Hepatic stellate cell (primary cell): ENCODE measurements around the gene GFER.

ENCODE experiments used
- DNase-seq: peaks from one replicate; pipeline ENCODE4 v3.0.0; 2011; ENCODE audit warnings: low spot score

Gene GFER

DNA sequence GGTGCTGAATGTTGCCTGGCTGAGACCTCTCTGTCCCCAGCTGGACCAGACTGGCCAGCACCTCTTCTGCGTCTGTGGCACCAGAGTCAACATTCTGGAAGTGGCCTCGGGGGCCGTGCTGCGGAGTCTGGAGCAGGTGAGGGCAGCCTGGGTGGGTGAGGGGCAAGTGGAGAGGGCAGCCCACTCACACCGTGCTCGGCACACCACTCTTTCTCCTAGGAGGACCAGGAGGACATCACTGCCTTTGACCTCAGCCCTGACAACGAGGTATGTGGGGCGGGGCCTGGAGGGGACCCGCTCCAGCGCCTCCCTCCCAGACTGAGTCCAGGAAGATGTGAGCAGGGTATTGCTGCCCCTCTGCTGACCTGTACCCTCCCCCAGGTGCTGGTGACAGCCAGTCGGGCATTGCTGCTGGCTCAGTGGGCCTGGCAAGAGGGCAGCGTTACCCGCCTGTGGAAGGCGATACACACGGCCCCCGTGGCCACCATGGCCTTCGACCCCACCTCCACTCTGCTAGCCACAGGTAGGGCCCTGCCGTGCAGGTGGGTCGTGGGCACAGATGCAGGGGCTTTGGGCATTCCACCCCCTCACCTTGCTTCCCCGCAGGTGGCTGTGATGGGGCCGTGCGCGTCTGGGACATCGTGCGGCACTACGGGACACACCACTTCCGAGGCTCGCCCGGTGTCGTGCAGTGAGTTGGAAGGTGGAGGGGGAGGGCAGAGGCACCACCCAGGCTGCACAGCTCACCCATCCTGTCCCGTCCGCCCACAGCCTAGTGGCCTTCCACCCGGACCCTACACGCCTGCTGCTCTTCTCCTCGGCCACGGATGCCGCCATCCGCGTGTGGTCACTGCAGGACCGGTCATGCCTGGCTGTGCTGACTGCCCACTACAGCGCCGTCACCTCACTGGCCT lies 9.6 kb upstream of the GFER start:
- no peak for DNase-seq

DNA sequence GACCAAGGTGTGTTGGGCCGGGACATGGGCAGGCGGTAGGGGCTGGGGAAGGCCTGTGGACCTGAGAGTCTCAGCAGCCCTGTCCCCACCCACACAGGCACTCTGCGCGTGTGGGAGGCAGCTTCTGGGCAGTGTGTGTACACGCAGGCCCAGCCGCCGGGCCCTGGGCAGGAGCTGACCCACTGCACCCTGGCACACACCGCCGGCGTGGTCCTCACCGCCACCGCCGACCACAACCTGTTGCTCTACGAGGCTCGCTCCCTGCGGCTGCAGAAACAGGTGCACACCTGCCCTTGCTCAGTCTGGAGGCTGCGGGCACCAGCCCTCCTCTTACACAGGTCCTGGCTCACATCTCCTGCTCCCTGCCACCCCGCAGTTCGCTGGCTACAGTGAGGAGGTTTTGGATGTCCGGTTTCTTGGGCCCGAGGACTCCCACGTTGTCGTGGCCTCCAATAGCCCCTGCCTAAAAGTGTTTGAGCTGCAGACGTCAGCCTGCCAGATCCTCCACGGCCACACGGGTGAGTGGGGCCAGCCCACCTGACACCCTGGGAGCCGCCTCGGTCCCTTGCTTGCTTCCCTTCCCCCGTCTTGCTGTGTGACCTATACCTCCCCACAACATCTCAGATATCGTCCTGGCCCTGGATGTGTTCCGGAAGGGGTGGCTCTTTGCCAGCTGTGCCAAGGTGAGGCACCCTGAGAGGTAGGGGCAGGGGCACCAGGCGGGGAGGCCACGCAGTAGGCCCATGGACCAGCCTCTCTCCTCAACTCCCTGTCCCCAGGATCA lies 8.4 kb upstream of the GFER start:
- DNase-seq: no peak

DNA sequence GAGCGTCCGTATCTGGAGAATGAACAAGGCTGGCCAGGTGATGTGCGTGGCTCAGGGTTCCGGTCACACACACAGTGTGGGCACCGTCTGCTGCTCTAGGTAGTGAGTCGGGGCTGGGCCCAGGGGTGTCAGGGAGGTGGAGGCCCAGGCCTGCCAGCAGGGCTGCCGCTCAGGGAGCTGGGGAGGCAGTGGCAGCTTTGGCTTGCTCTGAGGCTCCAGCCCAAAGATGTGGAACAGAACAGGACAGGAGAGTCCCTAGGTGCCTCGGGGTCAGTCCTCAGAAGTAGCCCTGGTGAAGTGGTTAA lies 7.8 kb upstream of the GFER start:
- DNase-seq: no peak

DNA sequence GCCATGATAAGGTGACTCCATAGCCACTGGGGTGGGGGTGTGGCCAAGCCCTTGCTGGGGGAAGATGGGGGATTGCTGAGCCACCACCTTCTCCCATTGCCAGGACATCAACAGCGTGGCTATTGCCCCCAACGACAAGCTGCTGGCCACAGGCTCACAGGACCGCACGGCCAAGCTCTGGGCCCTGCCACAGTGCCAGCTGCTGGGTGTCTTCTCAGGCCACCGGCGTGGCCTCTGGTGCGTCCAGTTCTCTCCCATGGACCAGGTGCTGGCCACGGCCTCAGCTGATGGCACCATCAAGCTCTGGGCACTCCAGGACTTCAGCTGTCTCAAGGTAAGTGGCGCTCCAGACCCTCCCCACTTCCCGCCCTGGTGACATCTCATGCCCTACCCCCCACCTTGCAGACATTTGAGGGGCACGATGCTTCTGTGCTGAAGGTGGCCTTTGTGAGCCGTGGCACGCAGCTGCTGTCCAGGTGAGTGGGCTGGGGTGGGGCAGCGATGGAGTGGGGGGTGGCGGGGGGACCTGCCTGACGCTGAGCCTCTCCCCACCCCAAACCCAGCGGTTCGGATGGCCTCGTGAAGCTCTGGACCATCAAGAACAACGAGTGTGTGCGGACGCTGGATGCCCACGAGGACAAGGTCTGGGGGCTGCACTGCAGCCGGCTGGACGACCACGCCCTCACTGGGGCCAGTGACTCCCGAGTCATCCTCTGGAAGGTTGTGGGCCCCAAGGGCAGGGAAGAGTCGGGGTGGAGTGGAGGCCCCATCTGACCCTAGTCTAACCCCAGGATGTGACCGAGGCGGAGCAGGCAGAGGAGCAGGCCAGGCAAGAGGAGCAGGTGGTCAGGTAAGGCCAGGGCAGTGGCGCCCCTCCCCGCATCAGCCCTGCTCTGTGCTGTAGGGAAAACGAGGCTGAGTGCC lies 6.8 kb upstream of the GFER start:
- DNase-seq: no peak

DNA sequence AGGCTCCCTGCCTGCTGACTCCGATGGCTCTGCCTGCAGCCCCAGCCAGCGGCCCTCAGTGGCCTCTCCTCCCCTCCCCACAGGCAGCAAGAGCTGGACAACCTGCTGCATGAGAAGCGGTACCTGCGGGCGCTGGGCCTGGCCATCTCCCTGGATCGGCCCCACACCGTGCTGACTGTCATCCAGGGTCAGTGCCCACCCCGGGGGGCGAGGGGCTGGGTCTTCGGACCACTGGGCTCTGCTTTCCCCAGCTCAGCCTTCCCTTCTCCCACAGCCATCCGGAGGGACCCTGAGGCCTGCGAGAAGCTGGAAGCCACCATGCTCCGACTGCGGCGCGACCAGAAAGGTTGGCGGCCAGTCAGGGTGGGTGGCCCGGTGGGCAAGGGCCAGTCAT lies 6.1 kb upstream of the GFER start:
- no peak for DNase-seq

DNA sequence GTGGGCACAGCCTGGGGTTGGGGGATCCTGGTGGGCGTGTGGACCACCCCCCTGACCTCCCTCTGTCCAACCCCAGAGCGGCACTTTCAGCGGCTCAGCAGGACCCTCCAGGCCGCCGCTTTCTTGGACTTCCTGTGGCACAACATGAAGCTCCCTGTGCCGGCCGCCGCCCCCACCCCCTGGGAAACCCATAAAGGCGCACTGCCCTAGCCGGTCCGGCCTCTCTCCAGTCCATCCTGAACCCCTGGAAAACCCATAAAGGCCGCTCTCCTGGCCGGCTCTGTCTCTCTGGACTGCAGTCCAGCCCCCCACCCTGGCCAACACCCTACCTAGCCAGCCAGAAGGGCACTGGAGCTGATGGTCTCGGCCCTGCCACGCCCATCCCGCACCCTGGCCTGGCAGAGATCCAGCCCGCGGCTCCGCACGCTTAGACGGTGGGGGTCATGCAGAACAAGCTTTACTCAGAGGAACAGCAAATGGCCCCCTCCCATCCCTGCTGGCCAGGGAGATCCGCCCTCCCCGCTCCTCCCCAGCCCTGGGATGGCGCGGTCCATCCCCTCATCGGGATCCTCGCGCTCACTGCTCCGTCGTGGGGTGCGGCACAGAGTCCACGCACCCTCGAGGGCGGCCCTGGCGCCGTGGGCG lies 5.4 kb upstream of the GFER start:
- DNase-seq: no peak

DNA sequence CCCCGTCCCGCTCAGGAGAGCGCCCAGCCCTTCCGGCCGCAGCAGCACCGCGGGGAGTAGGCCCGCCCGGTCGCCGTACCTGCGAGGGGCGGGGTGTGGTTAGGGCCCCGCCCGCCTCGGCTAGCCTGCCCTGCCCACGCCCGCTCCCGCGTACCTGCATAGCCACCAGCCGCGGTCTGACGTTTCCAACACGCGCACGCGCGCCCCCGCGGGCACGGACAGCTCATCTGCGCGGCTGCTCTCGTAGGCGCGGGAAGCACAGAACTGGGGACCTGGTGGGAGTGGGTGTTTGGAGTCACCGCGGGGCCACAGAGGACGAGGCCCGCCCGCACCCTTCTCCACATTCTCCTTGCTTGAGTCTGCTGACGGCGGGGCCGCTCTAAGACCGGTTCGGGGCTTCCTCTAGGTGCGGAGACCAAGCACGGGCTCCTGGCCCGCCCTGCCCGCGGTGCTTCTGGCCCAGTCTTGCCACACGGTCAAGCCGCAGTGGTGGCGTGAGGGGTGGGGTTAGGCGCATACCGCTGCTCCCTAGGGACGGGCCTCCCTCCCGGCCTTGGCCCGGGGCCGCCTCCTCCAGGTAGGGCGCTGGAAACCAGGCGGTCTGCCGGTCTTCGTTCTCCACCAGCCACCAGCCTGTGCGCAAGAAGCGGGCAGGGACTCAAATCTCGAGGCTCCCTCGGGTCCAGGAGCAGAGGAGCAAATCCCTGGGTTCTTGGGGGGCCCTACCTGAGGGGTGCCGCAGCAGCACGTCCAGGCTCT lies 4.5 kb upstream of the GFER start:
- no peak for DNase-seq

DNA sequence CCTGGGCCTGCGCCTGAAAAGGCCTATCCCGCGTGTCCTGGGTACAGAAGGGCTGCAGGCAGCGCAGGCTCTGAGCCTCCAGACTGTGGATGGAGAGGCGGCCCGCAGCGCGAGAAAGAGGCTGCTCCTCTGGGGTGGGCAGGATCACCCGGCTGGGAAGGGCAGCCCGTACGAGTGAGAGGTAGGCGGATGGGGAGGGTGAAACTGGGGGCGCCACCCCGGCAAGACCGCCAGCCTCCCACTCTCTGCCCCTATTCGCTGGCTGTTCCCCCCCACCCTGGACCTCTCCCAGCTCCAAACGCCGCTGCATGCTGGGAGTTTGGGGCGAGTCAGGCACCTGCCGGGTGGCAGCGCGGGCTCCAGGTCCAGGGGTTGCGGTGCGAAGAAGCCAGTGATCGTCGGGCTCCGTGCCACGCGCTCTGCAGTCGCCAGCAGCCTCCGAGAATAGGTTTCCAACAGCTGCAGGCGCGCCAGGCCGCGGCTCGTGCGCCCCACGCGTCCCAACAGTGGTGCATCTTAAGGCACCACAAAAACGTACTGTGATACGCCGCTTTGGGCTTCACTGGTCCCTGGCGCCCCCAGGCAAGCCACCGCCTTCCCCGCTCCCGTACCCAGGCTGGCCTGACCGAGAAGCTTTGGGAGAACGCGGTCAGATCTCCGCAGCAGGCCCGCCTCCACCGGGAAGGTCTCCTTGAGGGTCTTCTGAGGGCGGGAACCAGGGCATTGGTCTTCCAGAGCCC lies 3.8 kb upstream of the GFER start:
- DNase-seq: no peak

DNA sequence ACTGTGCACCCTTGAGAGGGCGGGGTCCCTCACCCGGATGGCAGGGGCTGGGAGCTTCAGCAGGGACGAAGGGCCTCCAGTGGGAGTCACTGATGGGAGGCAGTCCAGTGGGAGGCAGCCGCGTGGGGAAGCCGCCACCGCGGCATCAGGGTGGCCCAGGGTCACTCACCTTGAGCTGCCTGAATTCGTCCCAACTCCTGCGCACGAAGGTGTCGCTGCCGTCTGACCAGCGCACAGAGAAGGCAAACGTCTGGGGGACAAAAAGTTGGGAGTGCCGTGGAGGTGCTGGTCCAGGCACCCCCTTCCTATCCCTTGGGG lies 3.3 kb upstream of the GFER start:
- no peak for DNase-seq

DNA sequence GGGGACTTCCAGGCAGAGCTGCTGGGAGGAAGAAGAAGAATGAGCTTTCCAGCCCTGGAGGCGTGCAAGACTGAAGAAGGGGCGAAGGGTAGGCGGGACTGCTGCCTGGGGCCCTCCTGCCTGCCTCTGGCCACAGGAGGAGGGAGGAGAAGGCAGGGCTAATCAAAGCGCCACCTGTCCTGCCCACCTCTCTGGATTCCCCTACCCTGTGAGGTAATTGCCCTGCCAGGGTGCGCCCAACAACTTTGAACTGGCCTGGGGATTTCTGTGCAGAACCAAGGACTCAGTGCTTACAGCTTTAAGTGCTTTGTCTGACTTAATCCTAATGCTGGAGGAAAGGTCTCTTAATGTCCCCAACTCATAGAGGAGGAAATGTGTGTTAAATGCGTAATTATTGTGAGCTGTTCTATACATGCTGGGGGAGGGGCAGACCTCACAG lies 2.6 kb upstream of the GFER start, which contains the start of gene NOXO1:
Gene NOXO1 (minus strand): TSS at position 72 of the 439 bp plus-strand sequence. CDS start 290 bp downstream, outside the sequence.
- DNase-seq: no peak

DNA sequence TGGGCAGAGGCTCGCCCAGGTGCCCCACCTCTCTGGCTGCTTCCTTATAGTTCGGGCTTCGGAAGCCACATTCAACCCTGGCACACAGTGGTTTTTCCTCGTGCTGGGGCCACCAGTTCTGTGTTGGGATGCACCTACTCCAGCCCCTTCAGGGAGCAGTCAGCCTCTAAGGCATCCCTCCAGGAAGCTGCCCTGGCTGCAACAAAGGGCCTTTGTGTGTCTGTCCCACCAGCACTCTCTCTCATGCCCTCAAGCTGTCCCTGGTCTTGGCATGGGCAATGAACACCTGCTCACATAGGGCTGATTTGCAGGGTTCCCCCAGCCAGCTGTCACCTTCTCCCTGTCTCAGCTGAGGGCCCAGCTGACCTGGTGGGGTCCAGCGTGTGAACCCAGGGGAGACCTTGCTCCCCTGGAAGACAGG lies 2.0 kb upstream of the GFER start:
- DNase-seq: no peak

DNA sequence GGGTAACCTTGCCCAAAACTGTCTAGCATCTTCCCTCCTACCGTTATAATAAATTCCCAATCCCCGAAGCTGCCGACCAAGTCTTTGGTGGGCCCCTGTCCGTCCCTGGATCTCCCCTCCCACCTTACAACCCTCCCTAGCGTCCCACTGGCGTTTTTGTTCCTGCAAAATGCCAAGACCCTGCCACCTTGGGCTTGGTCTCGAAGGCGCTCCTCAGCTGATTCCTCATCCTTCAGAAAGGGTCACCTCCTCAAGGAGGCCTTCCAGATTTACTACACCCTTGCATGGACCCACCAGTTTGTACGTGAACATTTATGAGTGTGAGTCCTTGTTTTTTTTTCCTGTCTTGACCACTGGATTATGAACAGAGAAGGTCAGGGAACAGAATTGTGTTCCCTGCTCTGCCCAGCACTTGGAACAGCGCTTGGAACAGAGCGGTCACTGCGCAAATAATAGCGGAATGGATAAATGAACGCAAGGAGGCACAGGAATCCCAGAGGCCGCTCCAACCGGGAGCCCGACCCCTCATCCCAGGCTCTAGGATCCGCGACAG lies 926 bp upstream of the GFER start:
- DNase-seq: no peak

DNA sequence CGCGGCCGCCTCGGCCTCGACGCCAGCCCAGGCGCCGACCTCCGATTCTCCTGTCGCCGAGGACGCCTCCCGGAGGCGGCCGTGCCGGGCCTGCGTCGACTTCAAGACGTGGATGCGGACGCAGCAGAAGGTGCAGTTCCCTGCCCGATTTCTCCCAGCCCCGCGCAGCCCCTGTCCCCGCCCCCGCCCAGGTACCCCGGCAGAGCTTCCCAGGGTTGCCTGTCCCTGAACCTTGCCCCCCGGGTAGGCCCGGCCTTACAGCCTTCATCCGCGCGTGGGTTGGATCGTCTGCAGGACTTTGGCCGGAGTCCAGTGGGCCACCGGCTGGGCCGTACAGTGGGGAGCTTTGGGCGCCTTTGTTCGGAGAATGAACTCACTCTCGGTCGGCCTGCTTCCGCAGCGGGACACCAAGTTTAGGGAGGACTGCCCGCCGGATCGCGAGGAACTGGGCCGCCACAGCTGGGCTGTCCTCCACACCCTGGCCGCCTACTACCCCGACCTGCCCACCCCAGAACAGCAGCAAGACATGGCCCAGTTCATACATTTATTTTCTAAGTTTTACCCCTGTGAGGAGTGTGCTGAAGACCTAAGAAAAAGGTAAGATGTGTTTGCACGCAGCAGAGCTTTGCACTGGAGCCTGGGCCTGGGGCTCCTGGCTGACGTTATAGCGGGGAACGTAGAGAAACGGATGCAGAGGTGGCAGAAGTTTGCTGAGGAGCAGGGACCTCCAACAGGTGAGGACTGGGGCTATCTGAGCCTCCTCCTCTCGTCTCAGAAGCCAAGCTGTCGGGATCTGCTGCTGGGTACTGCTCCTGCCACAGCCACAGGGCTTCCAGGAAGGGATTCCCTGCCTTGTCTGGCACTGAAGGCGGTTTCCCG lies 593 bp downstream of the GFER start:
- DNase-seq: peak; percentile 59

DNA sequence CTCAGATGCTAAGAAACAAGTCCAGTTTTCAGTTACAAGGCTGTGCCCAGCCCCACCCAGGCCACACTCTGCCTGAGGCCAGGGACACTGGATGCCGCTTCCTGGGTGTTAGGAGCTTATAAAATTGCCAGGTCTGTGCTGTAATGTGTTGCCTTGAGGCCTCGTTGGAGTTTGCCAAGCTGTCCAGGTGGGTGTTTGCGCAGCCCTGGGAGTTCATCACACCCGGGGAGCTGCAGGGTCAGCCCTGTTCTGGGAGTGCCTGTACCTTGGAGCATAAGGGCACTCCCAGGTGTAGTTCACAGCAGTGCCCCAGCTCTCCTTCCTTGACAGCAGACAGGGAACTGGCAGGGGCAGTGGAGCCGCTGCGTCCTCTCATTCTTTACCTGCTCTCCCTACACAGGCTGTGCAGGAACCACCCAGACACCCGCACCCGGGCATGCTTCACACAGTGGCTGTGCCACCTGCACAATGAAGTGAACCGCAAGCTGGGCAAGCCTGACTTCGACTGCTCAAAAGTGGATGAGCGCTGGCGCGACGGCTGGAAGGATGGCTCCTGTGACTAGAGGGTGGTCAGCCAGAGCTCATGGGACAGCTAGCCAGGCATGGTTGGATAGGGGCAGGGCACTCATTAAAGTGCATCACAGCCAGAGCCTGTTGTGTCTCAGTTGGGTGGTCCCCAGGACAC lies 1.6 kb downstream of the GFER start:
- no peak for DNase-seq

DNA sequence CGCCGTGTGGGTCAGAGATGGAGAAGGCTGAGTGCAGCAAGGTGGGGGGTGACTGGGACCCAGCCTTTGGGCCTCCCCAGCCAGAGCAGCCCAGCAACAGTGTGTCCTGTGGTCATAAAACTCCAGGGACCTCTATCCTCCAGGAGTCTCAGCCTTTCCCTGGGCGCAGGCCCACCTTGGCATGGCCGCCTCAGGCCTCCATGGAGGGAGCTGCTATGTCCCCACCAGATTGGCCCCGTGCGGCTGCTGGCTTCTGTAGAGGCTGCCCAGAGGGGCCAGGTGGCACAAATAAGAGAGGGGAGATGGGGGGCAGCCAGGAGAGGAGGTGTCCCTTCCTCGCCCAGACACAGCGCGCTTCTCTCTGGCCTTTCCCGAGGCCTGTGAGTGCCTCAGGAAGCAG lies 3.2 kb downstream of the GFER start:
- no peak for DNase-seq

DNA sequence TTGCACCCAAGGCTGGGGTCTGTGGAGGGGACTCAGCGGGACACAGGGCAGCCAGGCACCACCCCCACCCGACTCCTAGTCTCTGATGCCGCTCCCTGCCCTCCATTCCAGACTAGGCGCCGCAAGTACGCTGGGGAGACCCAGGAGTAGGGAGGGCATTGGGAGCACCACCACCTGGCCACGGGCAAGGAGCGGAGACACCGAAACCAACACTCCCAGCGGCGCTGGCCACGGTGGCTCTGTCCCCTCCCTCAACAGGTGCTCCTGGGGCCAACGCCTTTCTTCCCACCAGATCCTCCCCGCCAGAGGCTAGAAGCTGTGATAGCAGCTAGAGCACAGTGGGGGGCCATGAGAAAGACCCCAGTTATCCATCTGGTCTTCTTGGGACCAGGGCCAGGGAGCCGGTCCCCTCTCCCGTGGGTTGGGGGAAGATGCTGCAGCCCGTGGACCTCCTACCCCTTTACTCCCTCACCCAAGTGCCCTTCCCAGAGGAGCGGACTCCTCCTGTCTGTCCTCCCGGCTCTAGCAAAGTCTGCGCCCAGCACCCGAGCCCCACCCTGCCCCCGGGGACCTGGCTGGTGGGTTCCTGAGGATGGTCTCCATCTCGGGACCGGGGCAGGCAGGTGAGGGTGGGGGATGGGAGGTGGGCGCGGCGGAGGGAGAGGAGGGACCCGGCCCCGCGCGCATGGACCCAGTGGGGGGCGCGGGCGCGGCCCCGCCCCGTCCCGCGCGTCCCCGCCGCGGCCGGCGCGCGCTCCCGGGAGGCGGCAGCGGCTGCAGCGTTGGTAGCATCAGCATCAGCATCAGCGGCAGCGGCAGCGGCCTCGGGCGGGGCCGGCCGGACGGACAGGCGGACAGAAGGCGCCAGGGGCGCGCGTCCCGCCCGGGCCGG lies 5.5 kb downstream of the GFER start, which contains the start of gene SYNGR3:
Gene SYNGR3 (plus strand): TSS at position 762 of the 892 bp plus-strand sequence. CDS start 133 bp downstream, outside the sequence.
- no peak for DNase-seq

DNA sequence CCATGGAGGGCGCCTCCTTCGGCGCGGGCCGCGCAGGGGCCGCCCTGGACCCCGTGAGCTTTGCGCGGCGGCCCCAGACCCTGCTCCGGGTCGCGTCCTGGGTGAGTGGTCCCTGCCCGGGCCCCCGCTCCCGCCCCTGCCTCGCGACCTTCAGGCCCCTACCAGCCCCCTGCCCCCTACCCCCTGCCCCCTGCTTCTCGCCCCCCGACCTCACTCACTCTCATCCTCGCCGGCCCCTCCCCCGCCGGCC lies 6.0 kb downstream of the GFER start:
- DNase-seq: no peak
